ENCODE measurements around the gene EYS. TPM values are rescaled to one million over a fixed set of nuclear protein-coding genes. Genes with fewer than 3 reads are reported as not detected.

The EYS gene
- total RNA-seq, 2 donors from 2014 or later: not detected

GRCh38 chr6:64696053-64696452 lies 1011.0 kb downstream of the EYS start:
- H3K4me3 ChIP-seq: no peak overlapping the region
- ATAC-seq (ENCODE audit: insufficient number of reproducible peaks, low FRiP score, low read depth) (no peak), DNase-seq (ENCODE audit: low spot score) (no peak)
- H3K36me3 ChIP-seq: no peaks in the 10 kb centered on the region
- H3K9me3 ChIP-seq: peaks cover 4% of the 10 kb centered on the region
- H3K27me3 ChIP-seq (replicated peaks; ENCODE audit: insufficient read depth): no peaks in the 10 kb centered on the region
- no peaks in the 10 kb centered on the region for H3K4me1 ChIP-seq (ENCODE audit: control insufficient read depth in 1 of 2, low read depth in 2 of 2)
- no peak for TF ChIP-seq CTCF (IDR thresholded peaks at IDR 0.05)
- H3K27ac ChIP-seq: no peak overlapping the region

GRCh38 chr6:64694356-64694755 lies 1012.7 kb downstream of the EYS start:
- peaks cover 4% of the 10 kb centered on the region for H3K9me3 ChIP-seq
- no peaks in the 10 kb centered on the region for H3K36me3 ChIP-seq
- DNase-seq (ENCODE audit: low spot score): no peak
- ATAC-seq (ENCODE audit: insufficient number of reproducible peaks, low FRiP score, low read depth): no peak
- H3K4me1 ChIP-seq (ENCODE audit: control insufficient read depth in 1 of 2, low read depth in 2 of 2): no peaks in the 10 kb centered on the region
- no peak overlapping the region for H3K27ac ChIP-seq
- no peaks in the 10 kb centered on the region for H3K27me3 ChIP-seq (replicated peaks; ENCODE audit: insufficient read depth)
- H3K4me3 ChIP-seq: no peak overlapping the region
- TF ChIP-seq CTCF (IDR thresholded peaks at IDR 0.05): no peak

GRCh38 chr6:64691064-64691463 lies 1016.0 kb downstream of the EYS start:
- no peaks in the 10 kb centered on the region for H3K4me1 ChIP-seq (ENCODE audit: control insufficient read depth in 1 of 2, low read depth in 2 of 2)
- no peaks in the 10 kb centered on the region for H3K27me3 ChIP-seq (replicated peaks; ENCODE audit: insufficient read depth)
- no peaks in the 10 kb centered on the region for H3K9me3 ChIP-seq
- H3K4me3 ChIP-seq: no peak overlapping the region
- no peak for TF ChIP-seq CTCF (IDR thresholded peaks at IDR 0.05)
- H3K36me3 ChIP-seq: no peaks in the 10 kb centered on the region
- no peak for ATAC-seq (ENCODE audit: insufficient number of reproducible peaks, low FRiP score, low read depth)
- H3K27ac ChIP-seq: no peak overlapping the region
- no peak for DNase-seq (ENCODE audit: low spot score)

- Histone ChIP-seq H3K27me3 (replicated peaks; ENCODE audit: insufficient read depth) (no peaks in the 10 kb centered on the region), H3K4me1 (ENCODE audit: control insufficient read depth in 1 of 2, low read depth in 2 of 2) (no peaks in the 10 kb centered on the region), H3K9me3 (no peaks in the 10 kb centered on the region), H3K4me3 (no peak overlapping the region), H3K36me3 (no peaks in the 10 kb centered on the region), H3K27ac (no peak overlapping the region)
- no peak for TF ChIP-seq CTCF (IDR thresholded peaks at IDR 0.05)
- ATAC-seq (ENCODE audit: insufficient number of reproducible peaks, low FRiP score, low read depth): no peak
- DNase-seq (ENCODE audit: low spot score): no peak
Observed at GRCh38 chr6:64685401-64685800, 1021.6 kb downstream of the EYS start.

- Histone ChIP-seq H3K27ac (no peak overlapping the region), H3K9me3 (no peaks in the 10 kb centered on the region), H3K27me3 (replicated peaks; ENCODE audit: insufficient read depth) (no peaks in the 10 kb centered on the region), H3K4me3 (no peak overlapping the region), H3K4me1 (ENCODE audit: control insufficient read depth in 1 of 2, low read depth in 2 of 2) (no peaks in the 10 kb centered on the region), H3K36me3 (no peaks in the 10 kb centered on the region)
- ATAC-seq (ENCODE audit: insufficient number of reproducible peaks, low FRiP score, low read depth) (no peak), DNase-seq (ENCODE audit: low spot score) (no peak)
- TF ChIP-seq CTCF (IDR thresholded peaks at IDR 0.05): no peak
Observed at GRCh38 chr6:64683682-64684081, 1023.3 kb downstream of the EYS start.

Data from thoracic aorta (tissue), 2 donors.